8988T (cell line): ENCODE data around the gene LARP1B.
"Not testable (repeated sequence)": the region's sequence is repeated elsewhere in the genome, so short reads cannot be mapped to it uniquely, and the experiment has no call there.

Experiments used
- DNase-seq: peaks from one replicate; pipeline ENCODE4 v3.0.0; 2011

LARP1B gene

GRCh38 chr4:128141866-128142265 lies 80.8 kb downstream of the LARP1B start:
- DNase-seq, result no peak

- DNase-seq, result no peak
Measured at GRCh38 chr4:128145727-128146126, 84.6 kb downstream of the LARP1B start.

- no peak for DNase-seq
Measured at GRCh38 chr4:128153800-128154199, 92.7 kb downstream of the LARP1B start.

GRCh38 chr4:128155231-128155855 lies 94.2 kb downstream of the LARP1B start:
- DNase-seq, result no peak

- no peak for DNase-seq
Measured at GRCh38 chr4:128155874-128156456, 94.9 kb downstream of the LARP1B start.

GRCh38 chr4:128156472-128156871 lies 95.4 kb downstream of the LARP1B start:
- DNase-seq, result not testable (repeated sequence)

- no peak for DNase-seq
Measured at GRCh38 chr4:128158894-128159293, 97.8 kb downstream of the LARP1B start.

- no peak for DNase-seq
Measured at GRCh38 chr4:128159967-128160366, 98.9 kb downstream of the LARP1B start.

- no peak for DNase-seq
Measured at GRCh38 chr4:128161138-128161537, 100.0 kb downstream of the LARP1B start.

GRCh38 chr4:128162434-128162833 lies 101.3 kb downstream of the LARP1B start:
- DNase-seq, result no peak

GRCh38 chr4:128163177-128164117 lies 102.3 kb downstream of the LARP1B start:
- no peak for DNase-seq

GRCh38 chr4:128166982-128167381 lies 105.9 kb downstream of the LARP1B start:
- no peak for DNase-seq

GRCh38 chr4:128168701-128169100 lies 107.6 kb downstream of the LARP1B start:
- no peak for DNase-seq

- no peak for DNase-seq
Measured at GRCh38 chr4:128169245-128169644, 108.1 kb downstream of the LARP1B start.

- DNase-seq, result no peak
Measured at GRCh38 chr4:128176643-128177042, 115.5 kb downstream of the LARP1B start.

GRCh38 chr4:128177498-128177897 lies 116.4 kb downstream of the LARP1B start:
- DNase-seq, result no peak

- no peak for DNase-seq
Measured at GRCh38 chr4:128186623-128187022, 125.5 kb downstream of the LARP1B start.

GRCh38 chr4:128191115-128191781 lies 130.1 kb downstream of the LARP1B start:
- no peak for DNase-seq

- no peak for DNase-seq
Measured at GRCh38 chr4:128220286-128221235, 159.4 kb downstream of the LARP1B start.

- no peak for DNase-seq
Measured at GRCh38 chr4:128221586-128221985, 160.5 kb downstream of the LARP1B start.

- DNase-seq, result no peak
Measured at GRCh38 chr4:128225148-128225547, 164.0 kb downstream of the LARP1B start.

GRCh38 chr4:128227991-128228571 lies 167.0 kb downstream of the LARP1B start:
- DNase-seq, result no peak
